Measurements from ENCODE around the gene FSTL5.

FSTL5 gene

GRCh38 chr4:161799710-161800109 is 364.1 kb downstream of the FSTL5 start:
- no peaks in the 10 kb centered on the region for H3K4me1 ChIP-seq (ENCODE audit: control insufficient read depth, insufficient read depth, low read depth, low read length)
- H3K4me3 ChIP-seq (ENCODE audit: insufficient read depth in 1 of 2, low read depth in 1 of 2, low read length in 2 of 2): no peak overlapping the region
- H3K79me1 ChIP-seq (replicated peaks; ENCODE audit: low read length, poor library complexity, severe bottlenecking): no peaks in the 10 kb centered on the region
- no peak overlapping the region for H2AFZ ChIP-seq (ENCODE audit: low read depth, low read length)
- no peak overlapping the region for H3K18ac ChIP-seq (ENCODE audit: low read depth in 1 of 2, low read length in 2 of 2)
- H3K4ac ChIP-seq (ENCODE audit: low read depth in 1 of 2, low read length in 2 of 2): no peak overlapping the region
- H2BK15ac ChIP-seq (ENCODE audit: low read depth, poor library complexity, severe bottlenecking): no peak overlapping the region
- no peak overlapping the region for H3K23ac ChIP-seq (ENCODE audit: low read length in 2 of 2)
- H4K8ac ChIP-seq (ENCODE audit: low read length): no peak overlapping the region
- no peak overlapping the region for H2BK12ac ChIP-seq (ENCODE audit: low read length in 2 of 2)
- H3K27ac ChIP-seq (ENCODE audit: low read length, poor library complexity, severe bottlenecking): no peak overlapping the region
- 27% methylated on average over 2 of the region's 3 CpGs for WGBS
- no peak overlapping the region for H3K9ac ChIP-seq (ENCODE audit: low read length)
- H3K14ac ChIP-seq (ENCODE audit: low read length in 2 of 2): no peak overlapping the region
- H3K9me3 ChIP-seq (ENCODE audit: control insufficient read depth, low read length): peaks cover 4% of the 10 kb centered on the region
- H2BK120ac ChIP-seq (ENCODE audit: low read depth, low read length): no peak overlapping the region
- no peak overlapping the region for H2AK5ac ChIP-seq (ENCODE audit: low read length, severe bottlenecking)
- H3K27me3 ChIP-seq (ENCODE audit: control insufficient read depth in 1 of 2, insufficient read depth in 1 of 2, low read length in 2 of 2): no peaks in the 10 kb centered on the region
- H3K4me2 ChIP-seq (ENCODE audit: low read length, poor library complexity, severe bottlenecking): no peak overlapping the region
- H3K36me3 ChIP-seq (ENCODE audit: control insufficient read depth in 1 of 2, insufficient read depth in 2 of 2, low read depth in 1 of 2, low read length in 2 of 2): no peaks in the 10 kb centered on the region
- H4K91ac ChIP-seq (ENCODE audit: low read length): no peak overlapping the region
- H2BK5ac ChIP-seq (ENCODE audit: low read depth, low read length, poor library complexity, severe bottlenecking): no peak overlapping the region
- DNase-seq: peak; percentile 57

- H3K27me3 ChIP-seq (ENCODE audit: control insufficient read depth in 1 of 2, insufficient read depth in 1 of 2, low read length in 2 of 2): no peaks in the 10 kb centered on the region
- H4K91ac ChIP-seq (ENCODE audit: low read length): peak overlapping the region; percentile 73
- H3K9ac ChIP-seq (ENCODE audit: low read length): no peak overlapping the region
- H3K4me2 ChIP-seq (ENCODE audit: low read length, poor library complexity, severe bottlenecking): no peak overlapping the region
- peak overlapping the region; percentile 13 for H2BK15ac ChIP-seq (ENCODE audit: low read depth, poor library complexity, severe bottlenecking)
- H2BK120ac ChIP-seq (ENCODE audit: low read depth, low read length): no peak overlapping the region
- no peak overlapping the region for H2BK5ac ChIP-seq (ENCODE audit: low read depth, low read length, poor library complexity, severe bottlenecking)
- peaks cover 4% of the 10 kb centered on the region for H3K9me3 ChIP-seq (ENCODE audit: control insufficient read depth, low read length)
- 90% methylated on average over 2 of the region's 4 CpGs for WGBS
- H2AK5ac ChIP-seq (ENCODE audit: low read length, severe bottlenecking): no peak overlapping the region
- no peak overlapping the region for H3K18ac ChIP-seq (ENCODE audit: low read depth in 1 of 2, low read length in 2 of 2)
- no peaks in the 10 kb centered on the region for H3K4me1 ChIP-seq (ENCODE audit: control insufficient read depth, insufficient read depth, low read depth, low read length)
- no peak overlapping the region for H3K27ac ChIP-seq (ENCODE audit: low read length, poor library complexity, severe bottlenecking)
- DNase-seq: no peak
- no peak overlapping the region for H3K14ac ChIP-seq (ENCODE audit: low read length in 2 of 2)
- H3K79me1 ChIP-seq (replicated peaks; ENCODE audit: low read length, poor library complexity, severe bottlenecking): no peaks in the 10 kb centered on the region
- no peaks in the 10 kb centered on the region for H3K36me3 ChIP-seq (ENCODE audit: control insufficient read depth in 1 of 2, insufficient read depth in 2 of 2, low read depth in 1 of 2, low read length in 2 of 2)
- no peak overlapping the region for H2AFZ ChIP-seq (ENCODE audit: low read depth, low read length)
- no peak overlapping the region for H3K23ac ChIP-seq (ENCODE audit: low read length in 2 of 2)
- H3K4me3 ChIP-seq (ENCODE audit: insufficient read depth in 1 of 2, low read depth in 1 of 2, low read length in 2 of 2): no peak overlapping the region
- H4K8ac ChIP-seq (ENCODE audit: low read length): no peak overlapping the region
- no peak overlapping the region for H3K4ac ChIP-seq (ENCODE audit: low read depth in 1 of 2, low read length in 2 of 2)
- peak overlapping the region in 1 of 2 experiments; percentile 18 for H2BK12ac ChIP-seq (ENCODE audit: low read length in 2 of 2)
Observed at GRCh38 chr4:161792991-161793390, 370.8 kb downstream of the FSTL5 start.

GRCh38 chr4:161791796-161792556 is 371.8 kb downstream of the FSTL5 start:
- no peak overlapping the region for H4K91ac ChIP-seq (ENCODE audit: low read length)
- no peak for DNase-seq
- no peak overlapping the region for H3K23ac ChIP-seq (ENCODE audit: low read length in 2 of 2)
- H4K8ac ChIP-seq (ENCODE audit: low read length): no peak overlapping the region
- no peak overlapping the region for H3K4me2 ChIP-seq (ENCODE audit: low read length, poor library complexity, severe bottlenecking)
- no peak overlapping the region for H3K27ac ChIP-seq (ENCODE audit: low read length, poor library complexity, severe bottlenecking)
- H2BK12ac ChIP-seq (ENCODE audit: low read length in 2 of 2): no peak overlapping the region
- H3K79me1 ChIP-seq (replicated peaks; ENCODE audit: low read length, poor library complexity, severe bottlenecking): no peaks in the 10 kb centered on the region
- peak overlapping the region in 1 of 2 experiments; percentile 26 for H3K14ac ChIP-seq (ENCODE audit: low read length in 2 of 2)
- WGBS: 95% methylated on average over 12 of the region's 13 CpGs
- H2BK5ac ChIP-seq (ENCODE audit: low read depth, low read length, poor library complexity, severe bottlenecking): no peak overlapping the region
- no peaks in the 10 kb centered on the region for H3K27me3 ChIP-seq (ENCODE audit: control insufficient read depth in 1 of 2, insufficient read depth in 1 of 2, low read length in 2 of 2)
- H3K4me3 ChIP-seq (ENCODE audit: insufficient read depth in 1 of 2, low read depth in 1 of 2, low read length in 2 of 2): no peak overlapping the region
- H2BK120ac ChIP-seq (ENCODE audit: low read depth, low read length): no peak overlapping the region
- H3K9ac ChIP-seq (ENCODE audit: low read length): no peak overlapping the region
- H3K4ac ChIP-seq (ENCODE audit: low read depth in 1 of 2, low read length in 2 of 2): no peak overlapping the region
- H3K9me3 ChIP-seq (ENCODE audit: control insufficient read depth, low read length): peaks cover 4% of the 10 kb centered on the region
- no peak overlapping the region for H2AFZ ChIP-seq (ENCODE audit: low read depth, low read length)
- no peak overlapping the region for H2AK5ac ChIP-seq (ENCODE audit: low read length, severe bottlenecking)
- H3K36me3 ChIP-seq (ENCODE audit: control insufficient read depth in 1 of 2, insufficient read depth in 2 of 2, low read depth in 1 of 2, low read length in 2 of 2): no peaks in the 10 kb centered on the region
- H3K18ac ChIP-seq (ENCODE audit: low read depth in 1 of 2, low read length in 2 of 2): no peak overlapping the region
- H2BK15ac ChIP-seq (ENCODE audit: low read depth, poor library complexity, severe bottlenecking): no peak overlapping the region
- H3K4me1 ChIP-seq (ENCODE audit: control insufficient read depth, insufficient read depth, low read depth, low read length): no peaks in the 10 kb centered on the region

- DNase-seq: peak; percentile 74
- Histone ChIP-seq H3K18ac (ENCODE audit: low read depth in 1 of 2, low read length in 2 of 2) (no peak overlapping the region), H4K8ac (ENCODE audit: low read length) (no peak overlapping the region), H3K9me3 (ENCODE audit: control insufficient read depth, low read length) (no peaks in the 10 kb centered on the region), H3K36me3 (ENCODE audit: control insufficient read depth in 1 of 2, insufficient read depth in 2 of 2, low read depth in 1 of 2, low read length in 2 of 2) (no peaks in the 10 kb centered on the region), H4K91ac (ENCODE audit: low read length) (no peak overlapping the region), H2BK120ac (ENCODE audit: low read depth, low read length) (no peak overlapping the region), H3K27me3 (ENCODE audit: control insufficient read depth in 1 of 2, insufficient read depth in 1 of 2, low read length in 2 of 2) (no peaks in the 10 kb centered on the region), H3K4ac (ENCODE audit: low read depth in 1 of 2, low read length in 2 of 2) (no peak overlapping the region), H2AFZ (ENCODE audit: low read depth, low read length) (no peak overlapping the region), H3K79me1 (replicated peaks; ENCODE audit: low read length, poor library complexity, severe bottlenecking) (no peaks in the 10 kb centered on the region), H3K4me1 (ENCODE audit: control insufficient read depth, insufficient read depth, low read depth, low read length) (no peaks in the 10 kb centered on the region), H2BK5ac (ENCODE audit: low read depth, low read length, poor library complexity, severe bottlenecking) (no peak overlapping the region), H3K14ac (ENCODE audit: low read length in 2 of 2) (no peak overlapping the region), H3K4me2 (ENCODE audit: low read length, poor library complexity, severe bottlenecking) (no peak overlapping the region), H2BK15ac (ENCODE audit: low read depth, poor library complexity, severe bottlenecking) (no peak overlapping the region), H2BK12ac (ENCODE audit: low read length in 2 of 2) (no peak overlapping the region), H3K9ac (ENCODE audit: low read length) (no peak overlapping the region), H2AK5ac (ENCODE audit: low read length, severe bottlenecking) (no peak overlapping the region), H3K27ac (ENCODE audit: low read length, poor library complexity, severe bottlenecking) (no peak overlapping the region), H3K23ac (ENCODE audit: low read length in 2 of 2) (no peak overlapping the region), H3K4me3 (ENCODE audit: insufficient read depth in 1 of 2, low read depth in 1 of 2, low read length in 2 of 2) (no peak overlapping the region)
- WGBS: 14% methylated on average over 1 of the region's 5 CpGs
Observed at GRCh38 chr4:161767116-161767515, 396.7 kb downstream of the FSTL5 start.
